Panc1 (cell line): ENCODE measurements around the gene LPP. TPM values are rescaled to one million over a fixed set of nuclear protein-coding genes. Genes with fewer than 3 reads are reported as not detected.

Experiments
- ATAC-seq: fragments of 200-7000 bp; cut with Tn5 transposase; 2 replicates; pipeline ENCODE4 v1.9.1; 2020; ENCODE audit warnings: mild to moderate bottlenecking, moderate library complexity
- BruUV-seq: library from RNA; stranded (reverse); fragments of 400-500 nt; replicated peaks from 2 replicates; lab custom pipeline; 2021; lab: Mats Ljungman, UMichigan
- CTCF ChIA-PET: fragments of 300-600 bp; sonication (Branson Sonifier 250); formaldehyde crosslinking; loops from one replicate; lab custom pipeline; 2022; ENCODE audit warnings: antibody characterized with exemption; lab: Charles Lee
- POLR2A ChIA-PET: fragments of 300-600 bp; sonication (Branson Sonifier 250); formaldehyde crosslinking; loops from one replicate; lab custom pipeline; 2022; ENCODE audit warnings: antibody characterized with exemption; lab: Charles Lee
- DNase-seq: peaks from one replicate; pipeline ENCODE4 v3.0.0-alpha.2; 2010; ENCODE audit warnings: low read depth, low spot score
- H3K27ac ChIP-seq: 2 replicates; pipeline ENCODE4 v1.5.1; 2011; ENCODE audit warnings: mild to moderate bottlenecking, low read length, inconsistent platforms
- H3K27me3 ChIP-seq: fragments of 200-500 bp; sonication (Bioruptor generic); 2 replicates; pipeline ENCODE4 v1.6.0; 2014; ENCODE audit warnings: low read length, inconsistent platforms; ENCODE audit not compliant: control insufficient read depth, insufficient read depth
- H3K36me3 ChIP-seq: fragments of 200-500 bp; sonication (Bioruptor generic); 2 replicates; pipeline ENCODE4 v1.5.1; 2014; ENCODE audit warnings: inconsistent platforms, mild to moderate bottlenecking, low read length, moderate library complexity; ENCODE audit not compliant: control insufficient read depth, insufficient read depth
- H3K4me1 ChIP-seq: 2 replicates; pipeline ENCODE4 v1.5.1; 2011; ENCODE audit warnings: inconsistent platforms, mild to moderate bottlenecking, low read length, moderate library complexity; ENCODE audit not compliant: control insufficient read depth, insufficient read depth
- H3K4me3 ChIP-seq, 2 experiments: 2 replicates each; pipeline ENCODE4 v1.5.1; 2011 to 2012; ENCODE audit warnings: low read depth in 2 of 2, low read length in 2 of 2, mild to moderate bottlenecking in 2 of 2, inconsistent platforms in 1 of 2, moderate library complexity in 1 of 2
- H3K9me3 ChIP-seq: fragments of 200-500 bp; sonication (Bioruptor generic); 2 replicates; pipeline ENCODE4 v1.5.1; 2014; ENCODE audit warnings: low read depth, mild to moderate bottlenecking, inconsistent platforms, low read length, moderate library complexity; ENCODE audit not compliant: control insufficient read depth, insufficient read depth
- CTCF ChIP-seq: fragments of 450-650 bp; IDR thresholded peaks from 2 replicates; pipeline ENCODE4 v1.5.1; 2017; ENCODE audit warnings: mild to moderate bottlenecking
- POLR2AphosphoS5 ChIP-seq: IDR thresholded peaks from 2 replicates; pipeline ENCODE4 v1.6.1; 2012; ENCODE audit warnings: mild to moderate bottlenecking, low read depth, low read length, moderate library complexity
- REST ChIP-seq, 2 experiments: IDR thresholded peaks; 2 replicates each; pipeline ENCODE4 v1.6.1; 2011 to 2012; ENCODE audit warnings: low read depth in 2 of 2, control low read depth in 1 of 2, low read length in 1 of 2, mild to moderate bottlenecking in 1 of 2, moderate library complexity in 1 of 2; ENCODE audit not compliant: insufficient read depth in 1 of 2
- SIN3A ChIP-seq: IDR thresholded peaks from 2 replicates; pipeline ENCODE4 v1.6.1; 2012; ENCODE audit warnings: low read depth, mild to moderate bottlenecking, low read length, moderate library complexity, borderline replicate concordance; ENCODE audit not compliant: insufficient read depth
- TCF7L2 ChIP-seq: IDR thresholded peaks from 2 replicates; pipeline ENCODE4 v1.6.1; 2011; ENCODE audit warnings: mild to moderate bottlenecking, low read depth, low read length, inconsistent platforms
- in situ Hi-C: cut with HindIII; loops from 2 replicates; pipeline ENCODE4 v1.10.0; 2016; ENCODE audit warnings: low sequenced_read_pairs, low pct_unique_long_range_greater_than_20kb
- intact Hi-C: fragments of 100-400 bp; cut with micrococcal nuclease; formaldehyde crosslinking; loops from one replicate; pipeline ENCODE4 v1.10.0; 2022; ENCODE audit not compliant: unreplicated experiment
- total RNA-seq: library from RNA; stranded (reverse); gene quantifications from one replicate; pipeline ENCODE4 v1.2.1, GENCODE V29; 2021; ENCODE audit not compliant: unreplicated experiment

LPP gene
- total RNA-seq, 1 experiment from 2014 or later: 90.0 TPM

- no peak overlapping the region for H3K27ac ChIP-seq
- no TSS peak for BruUV-seq
- in situ Hi-C loops: no loop called here
Observed at GRCh38 chr3:188721990-188722389, 568.0 kb downstream of the LPP start.

GRCh38 chr3:188722963-188723362 is 569.0 kb downstream of the LPP start:
- Histone ChIP-seq H3K9me3 (no peaks in the 10 kb centered on the region), H3K27me3 (no peaks in the 10 kb centered on the region), H3K4me3 (no peak overlapping the region), H3K36me3 (no peaks in the 10 kb centered on the region), H3K4me1 (no peaks in the 10 kb centered on the region; the same call in 1 of the 2 replicates), H3K27ac (no peak overlapping the region)
- TF ChIP-seq SIN3A: no peak
- POLR2A ChIA-PET: no interaction called here
- CTCF ChIA-PET: no interaction called here
- DNase-seq: no peak
- ATAC-seq: no peak
- in situ Hi-C loops: no loop called here
- BruUV-seq: no TSS peak
- intact Hi-C loops: no loop called here

More at GRCh38 chr3:188721990-188722389, 568.0 kb downstream of the LPP start:
- DNase-seq (no peak), ATAC-seq (no peak)
- Histone ChIP-seq H3K27me3 (no peaks in the 10 kb centered on the region), H3K9me3 (no peaks in the 10 kb centered on the region), H3K36me3 (no peaks in the 10 kb centered on the region), H3K4me1 (no peaks in the 10 kb centered on the region; the same call in 1 of the 2 replicates), H3K4me3 (no peak overlapping the region)
- ChIA-PET POLR2A (no interaction called here), CTCF (no interaction called here)
- no peak for TF ChIP-seq TCF7L2
- no peak for TF ChIP-seq POLR2AphosphoS5
- no peak for TF ChIP-seq REST (IDR thresholded peaks at IDR 0.05; ENCODE audit: insufficient read depth in 1 of 2, low read depth in 2 of 2, low read length in 1 of 2)
- TF ChIP-seq SIN3A: no peak
- TF ChIP-seq CTCF: no peak
- intact Hi-C loops: no loop called here

- ChIA-PET POLR2A (no interaction called here), CTCF (no interaction called here)
- DNase-seq: no peak
- H3K9me3 ChIP-seq: no peaks in the 10 kb centered on the region
- no peak for ATAC-seq
- no peak overlapping the region for H3K4me3 ChIP-seq
- no peaks in the 10 kb centered on the region; the same call in 1 of the 2 replicates for H3K4me1 ChIP-seq
- intact Hi-C loops (no loop called here), in situ Hi-C loops (no loop called here)
- H3K36me3 ChIP-seq: no peaks in the 10 kb centered on the region
- H3K27me3 ChIP-seq: no peaks in the 10 kb centered on the region
- no TSS peak for BruUV-seq
- H3K27ac ChIP-seq: no peak overlapping the region
- TF ChIP-seq SIN3A (no peak), REST (IDR thresholded peaks at IDR 0.05; ENCODE audit: insufficient read depth in 1 of 2, low read depth in 2 of 2, low read length in 1 of 2) (no peak)
Observed at GRCh38 chr3:188727052-188727451, 573.1 kb downstream of the LPP start.
